ENCODE data around the gene MOV10.

The MOV10 gene

DNA sequence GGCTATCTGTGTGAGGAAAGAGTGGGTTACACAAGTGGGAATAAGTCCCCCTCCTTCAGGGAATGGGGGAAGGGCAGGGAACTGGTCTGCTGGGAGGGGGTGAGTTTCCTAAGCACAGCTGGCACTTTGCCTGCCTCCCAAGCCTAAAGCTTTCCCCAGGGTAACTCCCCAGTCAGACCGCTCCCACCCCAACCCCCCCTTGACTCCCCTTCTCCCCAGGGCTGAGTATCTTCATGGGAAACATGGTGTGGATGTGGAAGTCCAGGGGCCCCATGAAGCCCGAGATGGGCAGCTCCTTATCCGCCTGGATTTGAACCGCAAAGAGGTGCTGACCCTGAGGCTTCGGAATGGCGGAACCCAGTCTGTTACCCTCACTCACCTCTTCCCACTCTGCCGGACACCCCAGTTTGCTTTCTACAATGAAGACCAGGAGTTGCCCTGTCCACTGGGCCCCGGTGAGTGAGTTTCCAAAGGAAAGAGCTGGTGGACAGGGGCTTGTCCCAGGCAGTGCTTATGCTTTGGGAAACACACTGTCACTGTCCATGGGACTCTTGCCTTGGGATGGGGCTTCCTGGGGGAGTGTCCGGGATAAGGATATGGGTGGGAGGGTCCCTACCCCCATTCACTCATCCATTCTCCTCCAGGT, 14.9 kb downstream of the MOV10 start:
- DNase-seq (ENCODE audit: low read depth) = no peak
- no peak overlapping the region for H3K4me3 ChIP-seq (ENCODE audit: control insufficient read depth, low read depth, low read length)
- no peak for TF ChIP-seq CTCF (conservative IDR thresholded peaks at IDR 0.05; ENCODE audit: control insufficient read depth, insufficient read depth, low read depth, low read length)

DNA sequence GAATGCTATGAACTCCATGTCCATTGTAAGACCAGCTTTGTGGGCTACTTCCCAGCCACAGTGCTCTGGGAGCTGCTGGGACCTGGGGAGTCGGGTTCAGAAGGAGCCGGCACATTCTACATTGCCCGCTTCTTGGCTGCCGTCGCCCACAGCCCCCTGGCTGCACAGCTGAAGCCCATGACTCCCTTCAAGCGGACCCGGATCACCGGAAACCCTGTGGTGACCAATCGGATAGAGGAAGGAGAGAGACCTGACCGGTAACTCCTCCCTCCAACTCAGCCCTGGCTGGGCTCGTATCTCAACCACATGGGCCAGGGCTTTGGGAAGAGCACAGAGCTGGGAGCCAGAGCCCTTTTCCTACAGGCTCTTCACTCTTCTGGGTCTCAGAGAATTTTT, 15.4 kb downstream of the MOV10 start:
- H3K4me3 ChIP-seq (ENCODE audit: control insufficient read depth, low read depth, low read length) = no peak overlapping the region
- no peak for DNase-seq (ENCODE audit: low read depth)
- no peak for TF ChIP-seq CTCF (conservative IDR thresholded peaks at IDR 0.05; ENCODE audit: control insufficient read depth, insufficient read depth, low read depth, low read length)

GRCh38 chr1:112692681-112693080, 18.2 kb downstream of the MOV10 start:
- H3K4me3 ChIP-seq (ENCODE audit: control insufficient read depth, low read depth, low read length) = no peak overlapping the region
- no peak for DNase-seq (ENCODE audit: low read depth)
- TF ChIP-seq CTCF (conservative IDR thresholded peaks at IDR 0.05; ENCODE audit: control insufficient read depth, insufficient read depth, low read depth, low read length) = no peak

GRCh38 chr1:112693821-112694220, 19.4 kb downstream of the MOV10 start:
- no peak for TF ChIP-seq CTCF (conservative IDR thresholded peaks at IDR 0.05; ENCODE audit: control insufficient read depth, insufficient read depth, low read depth, low read length)

DNA sequence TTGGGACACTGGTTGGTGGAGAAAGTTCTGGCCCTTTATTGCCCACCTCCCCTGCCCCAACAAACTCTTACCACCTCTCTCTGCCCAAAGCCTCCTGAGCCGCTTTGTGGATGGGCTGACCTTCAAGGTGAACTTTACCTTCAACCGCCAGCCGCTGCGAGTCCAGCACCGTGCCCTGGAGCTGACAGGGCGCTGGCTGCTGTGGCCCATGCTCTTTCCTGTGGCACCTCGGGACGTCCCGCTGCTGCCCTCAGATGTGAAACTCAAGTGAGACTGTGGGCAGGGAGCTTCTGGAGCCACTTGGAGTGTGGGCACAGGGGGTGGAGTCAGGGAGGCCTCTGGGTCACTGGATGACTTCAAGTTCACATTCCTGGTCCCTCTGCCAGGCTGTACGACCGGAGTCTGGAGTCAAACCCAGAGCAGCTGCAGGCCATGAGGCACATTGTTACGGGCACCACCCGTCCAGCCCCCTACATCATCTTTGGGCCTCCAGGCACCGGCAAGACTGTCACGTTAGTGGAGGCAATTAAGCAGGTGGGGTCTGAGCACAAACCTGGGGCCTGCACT, 20.0 kb downstream of the MOV10 start:
- H3K4me3 ChIP-seq (ENCODE audit: control insufficient read depth, low read depth, low read length) = no peak overlapping the region
- no peak for DNase-seq (ENCODE audit: low read depth)
- TF ChIP-seq CTCF (conservative IDR thresholded peaks at IDR 0.05; ENCODE audit: control insufficient read depth, insufficient read depth, low read depth, low read length) = no peak

More at GRCh38 chr1:112693821-112694220, 19.4 kb downstream of the MOV10 start:
- no peak overlapping the region for H3K4me3 ChIP-seq (ENCODE audit: control insufficient read depth, low read depth, low read length)
- DNase-seq (ENCODE audit: low read depth) = no peak

DNA sequence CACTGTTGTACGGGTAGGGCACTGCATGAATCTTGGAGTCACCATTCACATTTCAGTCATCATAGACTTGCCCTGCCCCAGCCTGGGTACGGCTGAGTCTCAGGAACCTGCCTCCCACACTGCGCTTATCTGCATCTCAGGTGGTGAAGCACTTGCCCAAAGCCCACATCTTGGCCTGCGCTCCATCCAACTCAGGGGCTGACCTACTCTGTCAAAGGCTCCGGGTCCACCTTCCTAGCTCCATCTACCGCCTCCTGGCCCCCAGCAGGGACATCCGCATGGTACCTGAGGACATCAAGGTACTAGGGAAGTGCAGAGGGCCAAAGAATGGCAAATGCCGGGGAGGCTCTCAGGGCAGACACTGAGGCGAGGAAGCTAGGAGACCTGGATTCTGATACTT, 20.8 kb downstream of the MOV10 start:
- DNase-seq (ENCODE audit: low read depth) = no peak
- TF ChIP-seq CTCF (conservative IDR thresholded peaks at IDR 0.05; ENCODE audit: control insufficient read depth, insufficient read depth, low read depth, low read length) = no peak
- no peak overlapping the region for H3K4me3 ChIP-seq (ENCODE audit: control insufficient read depth, low read depth, low read length)

Data from fibroblast of mammary gland (primary cell).